Uterus (tissue), 4 donors: ENCODE results near the gene RBM45. TPM values are rescaled to one million over a fixed set of nuclear protein-coding genes. Genes with fewer than 3 reads are reported as not detected.

Experiments used
- DNase-seq, 2 donors: peaks; one replicate each; pipeline ENCODE4 v3.0.0-alpha.2; 2019 to 2020
- H3K27ac ChIP-seq, 2 donors: fragments of 200-600 bp; sonication (generic); 1 replicate in 1 of 2; 2 replicates in 1 of 2; pipeline ENCODE4 v1.5.1; 2016 to 2018
- H3K27me3 ChIP-seq, 2 donors: fragments of 200-600 bp; sonication (generic); one replicate each; pipeline ENCODE4 v1.5.1; 2018 to 2019; ENCODE audit warnings: control low read depth in 1 of 2
- H3K36me3 ChIP-seq, 2 donors: fragments of 200-600 bp; sonication (generic); one replicate each; pipeline ENCODE4 v1.5.1; 2019; ENCODE audit warnings: control low read depth in 1 of 2
- H3K4me1 ChIP-seq, 2 donors: fragments of 200-600 bp; sonication (generic); one replicate each; pipeline ENCODE4 v1.5.1; 2018 to 2019; ENCODE audit warnings: control low read depth in 1 of 2
- H3K4me3 ChIP-seq, 2 donors: fragments of 200-600 bp; sonication (generic); 1 replicate in 1 of 2; 2 replicates in 1 of 2; pipeline ENCODE4 v1.5.1; 2018 to 2019; ENCODE audit warnings: mild to moderate bottlenecking in 1 of 2
- H3K9me3 ChIP-seq, 2 donors: fragments of 200-600 bp; sonication (generic); one replicate each; pipeline ENCODE4 v1.5.1; 2019; ENCODE audit warnings: control low read depth in 1 of 2
- CTCF ChIP-seq, 4 experiments: fragments of 200-600 bp in 2 of 4; fragments of 450-650 bp in 2 of 4; sonication (generic) in 2 of 4; IDR thresholded peaks; one replicate each; pipeline ENCODE4 v1.5.1; 2016 to 2019; ENCODE audit warnings: antibody characterized with exemption in 4 of 4, mild to moderate bottlenecking in 2 of 4, moderate library complexity in 1 of 4
- POLR2A ChIP-seq, 2 donors: fragments of 450-650 bp; IDR thresholded peaks; one replicate each; pipeline ENCODE4 v1.6.1; 2016; ENCODE audit warnings: antibody characterized with exemption in 2 of 2, mild to moderate bottlenecking in 1 of 2, moderate library complexity in 1 of 2
- intact Hi-C: fragments of 100-400 bp; cut with DNase I; formaldehyde crosslinking; loops from one replicate; pipeline ENCODE4 v1.15.1; 2023; ENCODE audit warnings: low total_unique reads
- total RNA-seq, 4 donors: library from RNA; depleted of rRNA in 3 of 4; stranded (reverse); fragments of >200 nt in 3 of 4; gene quantifications; one replicate each; pipeline versions ENCODE4 v1.1.0 to v1.2.4, GENCODE V29; 2014 to 2023
- donor health status: DM: yes; HTN: yes; CAD: no.

RBM45 gene
- total RNA-seq, 4 donors from 2014 or later: 4.7 to 31.9 (median 10.7) TPM

GRCh38 chr2:178115271-178115670 is 3.0 kb downstream of the RBM45 start:
- H3K36me3 ChIP-seq: peaks cover 0 to 4% of the 10 kb centered on the region in 2 donors
- intact Hi-C loops: no loop called here
- no peak overlapping the region for H3K4me3 ChIP-seq
- no peak overlapping the region for H3K27ac ChIP-seq
- DNase-seq: no peak
- no peaks in the 10 kb centered on the region for H3K27me3 ChIP-seq
- TF ChIP-seq POLR2A (IDR thresholded peaks at IDR 0.05): no peak
- TF ChIP-seq CTCF (IDR thresholded peaks at IDR 0.05): no peak
- no peaks in the 10 kb centered on the region for H3K9me3 ChIP-seq
- no peaks in the 10 kb centered on the region for H3K4me1 ChIP-seq

DNA sequence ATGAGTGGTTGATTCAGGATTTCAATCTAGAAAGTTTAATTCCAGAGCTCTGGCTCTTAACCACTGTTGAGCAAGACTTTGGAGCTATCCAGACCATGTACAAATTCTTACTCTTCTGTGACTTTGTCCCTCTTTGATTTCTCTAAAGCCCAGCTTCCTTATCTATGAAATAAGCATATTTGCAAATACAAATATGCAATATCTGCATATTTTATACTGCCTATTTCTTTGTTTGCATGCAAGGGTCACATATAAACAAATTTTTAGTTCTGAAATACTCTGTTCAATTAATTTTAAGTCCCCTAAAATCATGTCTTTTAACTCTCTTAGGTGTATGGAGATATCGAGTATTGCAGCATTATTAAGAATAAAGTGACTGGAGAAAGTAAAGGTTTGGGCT is 5.5 kb downstream of the RBM45 start:
- no peaks in the 10 kb centered on the region for H3K27me3 ChIP-seq
- intact Hi-C loops: no loop called here
- no peak overlapping the region for H3K4me3 ChIP-seq
- no peaks in the 10 kb centered on the region for H3K9me3 ChIP-seq
- no peaks in the 10 kb centered on the region for H3K4me1 ChIP-seq
- DNase-seq: no peak
- H3K36me3 ChIP-seq: peaks cover 0 to 4% of the 10 kb centered on the region in 2 donors
- no peak overlapping the region for H3K27ac ChIP-seq
- no peak for TF ChIP-seq POLR2A (IDR thresholded peaks at IDR 0.05)
- no peak for TF ChIP-seq CTCF (IDR thresholded peaks at IDR 0.05)

DNA sequence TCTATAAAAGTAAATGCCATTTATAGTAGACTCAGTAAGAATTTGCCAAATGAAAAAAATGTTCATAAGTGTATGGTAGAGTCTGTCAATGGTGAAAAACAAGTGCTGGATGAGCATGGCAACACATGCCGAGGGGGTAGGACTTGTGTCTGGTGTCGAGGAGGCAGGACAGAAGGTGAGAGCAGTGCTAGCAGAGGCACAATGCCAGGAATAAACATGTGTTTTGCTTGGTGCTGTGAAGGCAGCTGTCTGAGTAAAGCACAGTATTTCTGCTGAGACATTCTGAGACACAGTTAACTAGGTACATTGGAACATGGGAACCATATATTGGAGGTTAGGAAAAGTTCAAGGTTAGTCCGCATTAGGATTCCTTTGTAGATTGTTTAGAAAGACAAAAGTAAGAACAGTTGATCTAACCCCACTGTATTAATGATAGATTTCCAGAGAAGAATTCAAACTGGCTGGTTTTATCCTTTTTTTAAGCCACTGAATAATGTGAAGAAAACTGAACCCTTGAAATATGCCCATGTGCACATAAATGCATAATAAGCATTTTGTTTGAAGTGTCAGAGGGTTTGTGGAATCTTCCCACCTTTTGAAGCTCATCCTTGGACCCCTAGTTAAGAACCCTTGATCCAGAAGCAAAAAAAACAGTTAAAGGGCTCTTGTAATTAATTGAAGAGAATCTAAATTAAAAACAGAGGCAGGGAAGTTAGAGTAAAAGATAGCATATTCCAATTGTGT is 7.1 kb downstream of the RBM45 start:
- TF ChIP-seq CTCF (IDR thresholded peaks at IDR 0.05) (no peak), POLR2A (IDR thresholded peaks at IDR 0.05) (no peak)
- H3K4me1 ChIP-seq: no peaks in the 10 kb centered on the region
- DNase-seq: no peak
- H3K9me3 ChIP-seq: no peaks in the 10 kb centered on the region
- peaks cover 0 to 4% of the 10 kb centered on the region in 2 donors for H3K36me3 ChIP-seq
- no peak overlapping the region for H3K4me3 ChIP-seq
- no peak overlapping the region for H3K27ac ChIP-seq
- no peaks in the 10 kb centered on the region for H3K27me3 ChIP-seq
- intact Hi-C loops: no loop called here

DNA sequence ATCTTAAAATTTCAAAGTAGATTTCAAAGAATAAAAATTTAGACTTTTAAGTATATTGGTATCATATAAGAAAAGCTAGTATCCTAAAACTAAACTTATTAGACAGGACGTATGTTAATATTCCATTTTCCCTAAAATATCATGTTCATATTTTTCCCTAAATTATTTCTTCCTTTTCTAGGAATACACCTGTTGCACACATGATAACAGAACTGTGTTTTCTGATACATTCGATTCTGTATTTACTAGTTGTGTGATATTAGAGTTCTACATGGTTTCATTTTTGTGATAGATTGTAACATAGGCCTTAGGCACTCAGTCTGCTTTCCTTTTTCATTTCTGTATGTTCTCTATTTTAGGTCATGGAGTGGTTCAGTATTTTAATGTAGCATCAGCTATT is 10.9 kb downstream of the RBM45 start:
- Histone ChIP-seq H3K9me3 (no peaks in the 10 kb centered on the region), H3K36me3 (no peaks in the 10 kb centered on the region), H3K4me3 (no peak overlapping the region), H3K27me3 (no peaks in the 10 kb centered on the region), H3K27ac (no peak overlapping the region), H3K4me1 (no peaks in the 10 kb centered on the region)
- DNase-seq: no peak
- intact Hi-C loops: no loop called here
- TF ChIP-seq POLR2A (IDR thresholded peaks at IDR 0.05) (no peak), CTCF (IDR thresholded peaks at IDR 0.05) (no peak)

GRCh38 chr2:178125125-178125524 is 12.9 kb downstream of the RBM45 start:
- intact Hi-C loops: no loop called here
- Histone ChIP-seq H3K4me3 (no peak overlapping the region), H3K4me1 (no peaks in the 10 kb centered on the region), H3K36me3 (no peaks in the 10 kb centered on the region), H3K27ac (no peak overlapping the region), H3K27me3 (no peaks in the 10 kb centered on the region), H3K9me3 (no peaks in the 10 kb centered on the region)
- TF ChIP-seq CTCF (IDR thresholded peaks at IDR 0.05): no peak
- TF ChIP-seq POLR2A (IDR thresholded peaks at IDR 0.05): no peak
- DNase-seq: no peak
